GM23248 (cell line): Measurements from ENCODE around the gene JUN.

ENCODE experiments used
- EZH2 ChIP-seq: fragments of 200-600 bp; sonication (generic); IDR thresholded peaks from 2 replicates; pipeline ENCODE4 v1.6.1; 2018; ENCODE audit warnings: antibody characterized with exemption, mild to moderate bottlenecking; ENCODE audit not compliant: insufficient read depth, poor library complexity, severe bottlenecking
- EZH2phosphoT487 ChIP-seq: fragments of 200-600 bp; sonication (generic); IDR thresholded peaks from 2 replicates; pipeline ENCODE4 v1.6.1; 2018; ENCODE audit warnings: antibody characterized with exemption, moderate library complexity, mild to moderate bottlenecking, low read depth; ENCODE audit not compliant: insufficient read depth

- TF ChIP-seq EZH2 (no peak), EZH2phosphoT487 (no peak)
These were observed 25.6 kb upstream of the JUN start for GRCh38 chr1:58809325-58810010.
